Measurements from ENCODE around the gene LASP1NB.

LASP1NB gene

DNA sequence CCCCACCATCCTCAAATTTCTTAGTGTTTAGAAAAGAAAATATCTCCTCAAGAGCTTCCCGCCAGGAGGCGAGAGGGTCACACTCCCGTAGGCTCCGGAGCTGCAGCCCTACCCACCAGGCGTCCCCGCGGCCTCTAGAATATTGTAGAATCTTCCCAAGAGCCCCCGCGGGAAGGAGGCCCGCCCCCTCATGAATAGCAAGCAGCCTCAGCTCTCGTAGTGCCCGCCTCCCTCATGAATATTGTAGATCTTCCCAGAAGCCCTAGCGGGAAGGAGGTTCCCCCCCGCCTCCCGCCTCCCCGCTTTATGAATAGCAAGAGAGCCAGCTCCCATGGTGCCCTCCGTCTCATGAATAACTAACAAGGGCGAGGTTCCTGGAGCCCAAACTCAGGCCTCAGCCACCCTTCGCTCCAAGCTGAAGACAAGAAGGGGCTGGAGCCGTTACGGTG, 41.9 kb downstream of the LASP1NB start, which contains the start of gene FBXO47:
TSS of gene FBXO47 (minus strand) at position 114 of the 449 bp plus-strand sequence. CDS start 4,378 bp downstream, outside the sequence.
- Histone ChIP-seq H3K27ac (ENCODE audit: low read length) (peak within 1 kb of the TSS; percentile 71), H3K36me3 (ENCODE audit: control insufficient read depth, insufficient read depth, low read length) (no peaks in the 10 kb centered on the region), H3K4me1 (ENCODE audit: control insufficient read depth, insufficient read depth, low read length) (peaks cover 6% of the 10 kb centered on the region), H3K9me3 (ENCODE audit: control insufficient read depth, insufficient read depth, low read depth, low read length) (no peaks in the 10 kb centered on the region), H3K4me3 (ENCODE audit: low read depth in 2 of 2, low read length in 2 of 2) (peak within 1 kb of the TSS; percentile 34 to 66), H3K27me3 (ENCODE audit: control insufficient read depth, insufficient read depth, low read length) (no peaks in the 10 kb centered on the region)
- no TSS peak for BruUV-seq (replicated peaks)
- CTCF ChIA-PET, result interaction anchor here (0.6 to 0.7 kb wide), 2 partner anchors 50 to 68 kb away, joined by 3 read pairs; no protein-coding TSS in a partner anchor
- intact Hi-C loops (cut with micrococcal nuclease; ENCODE audit: unreplicated experiment) (no loop called here), in situ Hi-C loops (cut with HindIII; ENCODE audit: low pct_unique_long_range_greater_than_20kb, low sequenced_read_pairs) (no loop called here)
- ATAC-seq (peak; percentile 99), DNase-seq (ENCODE audit: low read depth, low spot score) (no peak)
- POLR2A ChIA-PET, result interaction anchor here (0.7 kb wide), 1 partner anchor 155 kb away, joined by 4 read pairs; no protein-coding TSS in a partner anchor
- TF ChIP-seq POLR2AphosphoS5 (IDR thresholded peaks at IDR 0.05; ENCODE audit: low read depth, low read length) (peak; percentile 64; the same call in 1 of the 2 replicates), TCF7L2 (IDR thresholded peaks at IDR 0.05; ENCODE audit: low read depth, low read length) (no peak)
- TF ChIP-seq, protein P1, sequence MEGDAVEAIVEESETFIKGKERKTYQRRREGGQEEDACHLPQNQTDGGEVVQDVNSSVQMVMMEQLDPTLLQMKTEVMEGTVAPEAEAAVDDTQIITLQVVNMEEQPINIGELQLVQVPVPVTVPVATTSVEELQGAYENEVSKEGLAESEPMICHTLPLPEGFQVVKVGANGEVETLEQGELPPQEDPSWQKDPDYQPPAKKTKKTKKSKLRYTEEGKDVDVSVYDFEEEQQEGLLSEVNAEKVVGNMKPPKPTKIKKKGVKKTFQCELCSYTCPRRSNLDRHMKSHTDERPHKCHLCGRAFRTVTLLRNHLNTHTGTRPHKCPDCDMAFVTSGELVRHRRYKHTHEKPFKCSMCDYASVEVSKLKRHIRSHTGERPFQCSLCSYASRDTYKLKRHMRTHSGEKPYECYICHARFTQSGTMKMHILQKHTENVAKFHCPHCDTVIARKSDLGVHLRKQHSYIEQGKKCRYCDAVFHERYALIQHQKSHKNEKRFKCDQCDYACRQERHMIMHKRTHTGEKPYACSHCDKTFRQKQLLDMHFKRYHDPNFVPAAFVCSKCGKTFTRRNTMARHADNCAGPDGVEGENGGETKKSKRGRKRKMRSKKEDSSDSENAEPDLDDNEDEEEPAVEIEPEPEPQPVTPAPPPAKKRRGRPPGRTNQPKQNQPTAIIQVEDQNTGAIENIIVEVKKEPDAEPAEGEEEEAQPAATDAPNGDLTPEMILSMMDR (IDR thresholded peaks at IDR 0.05), result no peak

DNA sequence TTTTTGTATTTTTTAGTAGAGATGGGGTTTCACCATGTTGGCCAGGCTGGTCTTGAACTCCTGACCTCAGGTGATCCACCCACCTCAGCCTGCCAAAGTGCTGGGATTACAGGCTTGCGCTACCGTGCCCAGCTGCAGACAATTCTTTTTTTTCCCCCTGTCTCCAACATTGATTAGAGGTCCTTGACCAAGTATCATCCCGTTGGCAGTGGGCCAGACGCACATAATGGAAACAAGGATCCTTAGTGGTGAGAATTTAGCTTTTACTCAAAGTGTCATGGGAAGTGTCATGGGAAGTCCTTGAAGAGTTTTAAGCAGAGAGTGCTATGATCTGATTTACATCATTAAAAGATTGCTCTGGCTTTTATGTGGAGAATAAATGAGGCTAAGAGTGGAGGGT, 43.9 kb downstream of the LASP1NB start:
- DNase-seq (ENCODE audit: low read depth, low spot score) (no peak), ATAC-seq (no peak)
- H3K4me1 ChIP-seq (ENCODE audit: control insufficient read depth, insufficient read depth, low read length), result peaks cover 6% of the 10 kb centered on the region
- no peak overlapping the region for H3K4me3 ChIP-seq (ENCODE audit: low read depth in 2 of 2, low read length in 2 of 2)
- no peak overlapping the region for H3K27ac ChIP-seq (ENCODE audit: low read length)
- H3K36me3 ChIP-seq (ENCODE audit: control insufficient read depth, insufficient read depth, low read length), result no peaks in the 10 kb centered on the region
- intact Hi-C loops (cut with micrococcal nuclease; ENCODE audit: unreplicated experiment) (no loop called here), in situ Hi-C loops (cut with HindIII; ENCODE audit: low pct_unique_long_range_greater_than_20kb, low sequenced_read_pairs) (no loop called here)
- BruUV-seq (replicated peaks), result no TSS peak
- no peaks in the 10 kb centered on the region for H3K27me3 ChIP-seq (ENCODE audit: control insufficient read depth, insufficient read depth, low read length)
- TF ChIP-seq SIN3A (IDR thresholded peaks at IDR 0.05; ENCODE audit: borderline replicate concordance, insufficient read depth, low read depth, low read length) (no peak), POLR2AphosphoS5 (IDR thresholded peaks at IDR 0.05; ENCODE audit: low read depth, low read length) (no peak), TCF7L2 (IDR thresholded peaks at IDR 0.05; ENCODE audit: low read depth, low read length) (no peak)
- TF ChIP-seq, protein P1 (IDR thresholded peaks at IDR 0.05), result no peak
- TF ChIP-seq, protein P2, sequence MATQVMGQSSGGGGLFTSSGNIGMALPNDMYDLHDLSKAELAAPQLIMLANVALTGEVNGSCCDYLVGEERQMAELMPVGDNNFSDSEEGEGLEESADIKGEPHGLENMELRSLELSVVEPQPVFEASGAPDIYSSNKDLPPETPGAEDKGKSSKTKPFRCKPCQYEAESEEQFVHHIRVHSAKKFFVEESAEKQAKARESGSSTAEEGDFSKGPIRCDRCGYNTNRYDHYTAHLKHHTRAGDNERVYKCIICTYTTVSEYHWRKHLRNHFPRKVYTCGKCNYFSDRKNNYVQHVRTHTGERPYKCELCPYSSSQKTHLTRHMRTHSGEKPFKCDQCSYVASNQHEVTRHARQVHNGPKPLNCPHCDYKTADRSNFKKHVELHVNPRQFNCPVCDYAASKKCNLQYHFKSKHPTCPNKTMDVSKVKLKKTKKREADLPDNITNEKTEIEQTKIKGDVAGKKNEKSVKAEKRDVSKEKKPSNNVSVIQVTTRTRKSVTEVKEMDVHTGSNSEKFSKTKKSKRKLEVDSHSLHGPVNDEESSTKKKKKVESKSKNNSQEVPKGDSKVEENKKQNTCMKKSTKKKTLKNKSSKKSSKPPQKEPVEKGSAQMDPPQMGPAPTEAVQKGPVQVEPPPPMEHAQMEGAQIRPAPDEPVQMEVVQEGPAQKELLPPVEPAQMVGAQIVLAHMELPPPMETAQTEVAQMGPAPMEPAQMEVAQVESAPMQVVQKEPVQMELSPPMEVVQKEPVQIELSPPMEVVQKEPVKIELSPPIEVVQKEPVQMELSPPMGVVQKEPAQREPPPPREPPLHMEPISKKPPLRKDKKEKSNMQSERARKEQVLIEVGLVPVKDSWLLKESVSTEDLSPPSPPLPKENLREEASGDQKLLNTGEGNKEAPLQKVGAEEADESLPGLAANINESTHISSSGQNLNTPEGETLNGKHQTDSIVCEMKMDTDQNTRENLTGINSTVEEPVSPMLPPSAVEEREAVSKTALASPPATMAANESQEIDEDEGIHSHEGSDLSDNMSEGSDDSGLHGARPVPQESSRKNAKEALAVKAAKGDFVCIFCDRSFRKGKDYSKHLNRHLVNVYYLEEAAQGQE (IDR thresholded peaks at IDR 0.05; ENCODE audit: insufficient read depth in 1 of 2, low read depth in 2 of 2, low read length in 1 of 2), result no peak
- H3K9me3 ChIP-seq (ENCODE audit: control insufficient read depth, insufficient read depth, low read depth, low read length), result no peaks in the 10 kb centered on the region
- CTCF ChIA-PET, result no interaction called here
- POLR2A ChIA-PET, result no interaction called here

Data from Panc1 (cell line).